HepG2 (cell line): ENCODE measurements around the gene COL2A1. TPM values are rescaled to one million over a fixed set of nuclear protein-coding genes. Genes with fewer than 3 reads are reported as not detected.

ENCODE experiments used
- CTCF ChIP-seq: sonication (generic); formaldehyde crosslinking; IDR thresholded peaks from 2 replicates; pipeline ENCODE4 v1.5.0; 2020; ENCODE audit warnings: mild to moderate bottlenecking, missing genetic modification reagents, moderate library complexity
- FOXP1 ChIP-seq, 2 experiments: fragments of 450-650 bp in 1 of 2; IDR thresholded peaks; 2 replicates each; pipeline ENCODE4 v1.6.1; 2017 to 2018; ENCODE audit warnings: antibody characterized with exemption in 1 of 2
- GATAD1 ChIP-seq: IDR thresholded peaks from 2 replicates; pipeline ENCODE4 v1.6.1; 2016; ENCODE audit warnings: missing genetic modification reagents, missing compliant biosample characterization
- HDAC1 ChIP-seq: sonication (generic); formaldehyde crosslinking; IDR thresholded peaks from 2 replicates; pipeline ENCODE4 v1.5.1; 2020; ENCODE audit warnings: mild to moderate bottlenecking, missing genetic modification reagents
- HMG20A ChIP-seq: IDR thresholded peaks from 2 replicates; pipeline ENCODE4 v1.6.1; 2016; ENCODE audit warnings: borderline replicate concordance
- RBM22 ChIP-seq: fragments of 200-400 bp; formaldehyde crosslinking; optimal IDR thresholded peaks from 2 replicates; pipeline ENCODE3; 2017; ENCODE audit warnings: mild to moderate bottlenecking, low read length, moderate library complexity
- REXO4 ChIP-seq: sonication (generic); formaldehyde crosslinking; IDR thresholded peaks from 2 replicates; pipeline ENCODE4 v1.8.0; 2022; ENCODE audit warnings: missing genetic modification reagents, mild to moderate bottlenecking, borderline replicate concordance
- RNF2 ChIP-seq: fragments of 450-650 bp; conservative IDR thresholded peaks from 2 replicates; pipeline ENCODE4 v1.6.1; 2016; ENCODE audit warnings: low read depth
- SRF ChIP-seq: IDR thresholded peaks from 2 replicates; pipeline ENCODE4 v1.6.1; 2011; ENCODE audit warnings: mild to moderate bottlenecking, low read depth, low read length, moderate library complexity
- ZBED4 ChIP-seq: sonication (generic); formaldehyde crosslinking; IDR thresholded peaks from 2 replicates; pipeline ENCODE4 v1.4.0; 2020; ENCODE audit warnings: missing genetic modification reagents, borderline replicate concordance
- ZBTB38 ChIP-seq: sonication (generic); formaldehyde crosslinking; IDR thresholded peaks from 2 replicates; pipeline ENCODE4 v1.5.1; 2020; ENCODE audit warnings: mild to moderate bottlenecking, missing genetic modification reagents
- ZNF556 ChIP-seq: sonication (generic); formaldehyde crosslinking; IDR thresholded peaks from 2 replicates; pipeline ENCODE4 v1.4.0; 2020; ENCODE audit warnings: mild to moderate bottlenecking, missing genetic modification reagents, borderline replicate concordance
- polyA plus RNA-seq, 8 experiments: library from polyadenylated mRNA; depleted of rRNA in 3 of 8; stranded (reverse) in 7 of 8; unstranded in 1 of 8; fragments of >200 nt; fragmentation: Illumina TruSeq in 4 of 8; extraction: Trizol in 4 of 8; gene quantifications; 2 replicates each; pipeline versions ENCODE4 v1.2.1 to v1.2.3, GENCODE V29; 2011 to 2016; ENCODE audit warnings: low read depth in 4 of 8, missing spikeins in 1 of 8, mixed read lengths in 1 of 8; ENCODE audit not compliant: insufficient read depth in 1 of 8
- total RNA-seq, 5 experiments: library from RNA; depleted of rRNA; stranded (reverse); fragments of >200 nt; fragmentation: Illumina TruSeq; extraction: Trizol; gene quantifications; 2 replicates each; pipeline ENCODE4 v1.2.3, GENCODE V29; 2016; ENCODE audit warnings: low read depth in 1 of 5
- TF ChIP-seq, protein P1 (sequence below): sonication (generic); formaldehyde crosslinking; IDR thresholded peaks from 2 replicates; pipeline ENCODE4 v1.4.0; 2020; ENCODE audit warnings: missing genetic modification reagents, borderline replicate concordance
- TF ChIP-seq, protein P2 (sequence below): IDR thresholded peaks from 2 replicates; pipeline ENCODE4 v1.6.1; 2012; ENCODE audit warnings: inconsistent platforms
- TF ChIP-seq, protein P3 (sequence below): sonication (generic); formaldehyde crosslinking; IDR thresholded peaks from 2 replicates; pipeline ENCODE4 v1.4.0; 2020; ENCODE audit warnings: missing genetic modification reagents, borderline replicate concordance

COL2A1 gene
- total and polyA plus RNA-seq, 2 of the 13 experiments (the other 11 are each of a cell fraction or from before 2014, with no cell fraction given) = 7.4 to 38.3 TPM

DNA sequence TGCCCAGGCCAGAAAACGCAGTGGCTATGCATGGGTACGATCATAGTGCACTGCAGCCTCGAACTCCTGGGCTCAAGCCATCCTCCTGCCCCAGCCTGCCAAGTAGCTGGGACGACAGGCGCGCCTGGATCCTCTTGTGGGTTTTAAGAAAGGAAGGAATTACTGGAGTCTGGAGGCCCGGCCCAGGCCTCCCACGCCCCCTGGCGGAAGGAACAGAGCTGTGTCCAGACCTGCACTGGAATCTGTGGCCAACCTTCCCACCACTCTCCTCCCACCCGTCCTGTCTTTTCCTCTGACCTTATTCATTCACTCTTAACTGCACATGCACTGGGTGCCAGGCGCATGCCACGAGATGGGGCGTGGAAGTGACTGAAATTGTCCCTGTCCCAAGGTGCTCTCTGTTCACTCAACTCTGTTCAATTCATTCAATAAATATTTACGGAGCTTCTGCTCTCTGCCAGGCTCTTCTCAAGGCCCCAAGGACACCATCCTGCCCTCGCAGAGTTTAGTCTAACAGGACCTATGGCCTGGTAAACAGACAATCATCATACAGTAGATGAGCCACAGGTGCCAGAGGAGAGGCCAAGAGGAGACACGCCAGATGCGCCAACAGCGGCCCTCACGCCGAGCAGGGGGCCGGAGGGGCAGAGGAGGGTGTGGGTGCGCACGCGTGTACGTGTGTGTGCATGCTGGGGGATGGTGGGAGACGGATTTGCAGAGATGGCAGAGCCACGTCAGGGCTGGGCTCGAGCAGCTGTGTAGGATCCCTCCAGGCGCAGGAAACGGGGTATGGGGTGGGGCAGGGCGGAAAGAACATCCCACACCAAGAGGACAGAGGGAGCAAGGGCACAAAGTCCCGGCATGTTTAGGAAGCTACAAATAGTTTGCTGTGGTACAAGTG lies 54.6 kb downstream of the COL2A1 start (continued):
- TF ChIP-seq, protein P1, sequence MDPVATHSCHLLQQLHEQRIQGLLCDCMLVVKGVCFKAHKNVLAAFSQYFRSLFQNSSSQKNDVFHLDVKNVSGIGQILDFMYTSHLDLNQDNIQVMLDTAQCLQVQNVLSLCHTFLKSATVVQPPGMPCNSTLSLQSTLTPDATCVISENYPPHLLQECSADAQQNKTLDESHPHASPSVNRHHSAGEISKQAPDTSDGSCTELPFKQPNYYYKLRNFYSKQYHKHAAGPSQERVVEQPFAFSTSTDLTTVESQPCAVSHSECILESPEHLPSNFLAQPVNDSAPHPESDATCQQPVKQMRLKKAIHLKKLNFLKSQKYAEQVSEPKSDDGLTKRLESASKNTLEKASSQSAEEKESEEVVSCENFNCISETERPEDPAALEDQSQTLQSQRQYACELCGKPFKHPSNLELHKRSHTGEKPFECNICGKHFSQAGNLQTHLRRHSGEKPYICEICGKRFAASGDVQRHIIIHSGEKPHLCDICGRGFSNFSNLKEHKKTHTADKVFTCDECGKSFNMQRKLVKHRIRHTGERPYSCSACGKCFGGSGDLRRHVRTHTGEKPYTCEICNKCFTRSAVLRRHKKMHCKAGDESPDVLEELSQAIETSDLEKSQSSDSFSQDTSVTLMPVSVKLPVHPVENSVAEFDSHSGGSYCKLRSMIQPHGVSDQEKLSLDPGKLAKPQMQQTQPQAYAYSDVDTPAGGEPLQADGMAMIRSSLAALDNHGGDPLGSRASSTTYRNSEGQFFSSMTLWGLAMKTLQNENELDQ = 0 out of 2 replicates have a peak, but pooled peaks have one; percentile 4
- TF ChIP-seq ZBED4 (CRISPR knock-in tag) (no peak), CTCF (peak; percentile 89), ZBTB38 (CRISPR knock-in tag) (no peak), HDAC1 (CRISPR knock-in tag) (peak; percentile 80; the same call in 1 of the 2 replicates), RNF2 (0 out of 2 replicates have a peak, but pooled peaks have one; percentile 42), ZNF556 (CRISPR knock-in tag) (0 out of 2 replicates have a peak, but pooled peaks have one; percentile 45), FOXP1 (IDR thresholded peaks at IDR 0.05) (no peak), FOXP1 (CRISPR knock-in tag; IDR thresholded peaks at IDR 0.05) (peak; percentile 53), REXO4 (CRISPR knock-in tag) (no peak), GATAD1 (no peak), RBM22 (no peak), HMG20A (peak; percentile 45; the same call in 1 of the 2 replicates), SRF (no peak)
- TF ChIP-seq, protein P2, sequence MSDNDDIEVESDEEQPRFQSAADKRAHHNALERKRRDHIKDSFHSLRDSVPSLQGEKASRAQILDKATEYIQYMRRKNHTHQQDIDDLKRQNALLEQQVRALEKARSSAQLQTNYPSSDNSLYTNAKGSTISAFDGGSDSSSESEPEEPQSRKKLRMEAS = peak; percentile 64
- TF ChIP-seq, protein P3, sequence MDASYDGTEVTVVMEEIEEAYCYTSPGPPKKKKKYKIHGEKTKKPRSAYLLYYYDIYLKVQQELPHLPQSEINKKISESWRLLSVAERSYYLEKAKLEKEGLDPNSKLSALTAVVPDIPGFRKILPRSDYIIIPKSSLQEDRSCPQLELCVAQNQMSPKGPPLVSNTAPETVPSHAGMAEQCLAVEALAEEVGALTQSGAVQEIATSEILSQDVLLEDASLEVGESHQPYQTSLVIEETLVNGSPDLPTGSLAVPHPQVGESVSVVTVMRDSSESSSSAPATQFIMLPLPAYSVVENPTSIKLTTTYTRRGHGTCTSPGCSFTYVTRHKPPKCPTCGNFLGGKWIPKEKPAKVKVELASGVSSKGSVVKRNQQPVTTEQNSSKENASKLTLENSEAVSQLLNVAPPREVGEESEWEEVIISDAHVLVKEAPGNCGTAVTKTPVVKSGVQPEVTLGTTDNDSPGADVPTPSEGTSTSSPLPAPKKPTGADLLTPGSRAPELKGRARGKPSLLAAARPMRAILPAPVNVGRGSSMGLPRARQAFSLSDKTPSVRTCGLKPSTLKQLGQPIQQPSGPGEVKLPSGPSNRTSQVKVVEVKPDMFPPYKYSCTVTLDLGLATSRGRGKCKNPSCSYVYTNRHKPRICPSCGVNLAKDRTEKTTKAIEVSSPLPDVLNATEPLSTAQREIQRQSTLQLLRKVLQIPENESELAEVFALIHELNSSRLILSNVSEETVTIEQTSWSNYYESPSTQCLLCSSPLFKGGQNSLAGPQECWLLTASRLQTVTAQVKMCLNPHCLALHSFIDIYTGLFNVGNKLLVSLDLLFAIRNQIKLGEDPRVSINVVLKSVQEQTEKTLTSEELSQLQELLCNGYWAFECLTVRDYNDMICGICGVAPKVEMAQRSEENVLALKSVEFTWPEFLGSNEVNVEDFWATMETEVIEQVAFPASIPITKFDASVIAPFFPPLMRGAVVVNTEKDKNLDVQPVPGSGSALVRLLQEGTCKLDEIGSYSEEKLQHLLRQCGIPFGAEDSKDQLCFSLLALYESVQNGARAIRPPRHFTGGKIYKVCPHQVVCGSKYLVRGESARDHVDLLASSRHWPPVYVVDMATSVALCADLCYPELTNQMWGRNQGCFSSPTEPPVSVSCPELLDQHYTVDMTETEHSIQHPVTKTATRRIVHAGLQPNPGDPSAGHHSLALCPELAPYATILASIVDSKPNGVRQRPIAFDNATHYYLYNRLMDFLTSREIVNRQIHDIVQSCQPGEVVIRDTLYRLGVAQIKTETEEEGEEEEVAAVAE = 0 out of 2 replicates have a peak, but pooled peaks have one; percentile 40
